ENCODE measurements around the gene SPPL2A.

DNA sequence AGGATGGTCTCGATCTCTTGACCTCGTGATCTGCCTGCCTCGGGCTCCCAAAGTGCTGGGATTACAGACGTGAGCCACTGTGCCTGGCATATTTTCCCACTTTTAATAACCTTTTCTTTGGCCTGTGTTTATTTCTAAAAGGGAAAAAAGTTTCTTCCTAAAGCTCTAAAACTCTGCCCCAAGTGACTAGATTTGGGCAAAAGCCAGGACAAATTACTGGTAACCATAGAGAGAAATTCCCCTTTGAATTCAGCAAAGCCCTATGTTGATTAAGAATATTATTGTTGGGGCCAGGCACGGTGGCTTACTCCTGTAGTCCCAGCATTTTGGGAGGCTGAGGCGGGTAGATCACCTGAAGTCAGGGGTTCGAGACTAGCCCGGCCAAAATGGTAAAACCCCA, 67.4 kb downstream of the SPPL2A start:
- TF ChIP-seq, protein P1, sequence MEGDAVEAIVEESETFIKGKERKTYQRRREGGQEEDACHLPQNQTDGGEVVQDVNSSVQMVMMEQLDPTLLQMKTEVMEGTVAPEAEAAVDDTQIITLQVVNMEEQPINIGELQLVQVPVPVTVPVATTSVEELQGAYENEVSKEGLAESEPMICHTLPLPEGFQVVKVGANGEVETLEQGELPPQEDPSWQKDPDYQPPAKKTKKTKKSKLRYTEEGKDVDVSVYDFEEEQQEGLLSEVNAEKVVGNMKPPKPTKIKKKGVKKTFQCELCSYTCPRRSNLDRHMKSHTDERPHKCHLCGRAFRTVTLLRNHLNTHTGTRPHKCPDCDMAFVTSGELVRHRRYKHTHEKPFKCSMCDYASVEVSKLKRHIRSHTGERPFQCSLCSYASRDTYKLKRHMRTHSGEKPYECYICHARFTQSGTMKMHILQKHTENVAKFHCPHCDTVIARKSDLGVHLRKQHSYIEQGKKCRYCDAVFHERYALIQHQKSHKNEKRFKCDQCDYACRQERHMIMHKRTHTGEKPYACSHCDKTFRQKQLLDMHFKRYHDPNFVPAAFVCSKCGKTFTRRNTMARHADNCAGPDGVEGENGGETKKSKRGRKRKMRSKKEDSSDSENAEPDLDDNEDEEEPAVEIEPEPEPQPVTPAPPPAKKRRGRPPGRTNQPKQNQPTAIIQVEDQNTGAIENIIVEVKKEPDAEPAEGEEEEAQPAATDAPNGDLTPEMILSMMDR (optimal IDR thresholded peaks at IDR 0.05 in 1 of 3, IDR thresholded peaks at IDR 0.05 in 1 of 3, conservative IDR thresholded peaks at IDR 0.05 in 1 of 3; ENCODE audit: extremely low read depth in 1 of 3, insufficient read depth in 2 of 3, low read length in 3 of 3) = no peak
- TF ChIP-seq EZH2 (IDR thresholded peaks at IDR 0.05; ENCODE audit: low read length) = no peak

All from keratinocyte (primary cell).